Mucosa of stomach (tissue), 1 donor: Measurements from ENCODE around the gene VASN.

Source experiments
- H3K27me3 ChIP-seq: one replicate; pipeline ENCODE4 v1.7.0; 2013; ENCODE audit warnings: mild to moderate bottlenecking, low read length; ENCODE audit not compliant: control insufficient read depth, insufficient read depth
- H3K36me3 ChIP-seq: one replicate; pipeline ENCODE4 v1.7.0; 2013; ENCODE audit warnings: low read length; ENCODE audit not compliant: control insufficient read depth, insufficient read depth
- H3K4me1 ChIP-seq: one replicate; pipeline ENCODE4 v1.7.0; 2013; ENCODE audit warnings: mild to moderate bottlenecking, low read length; ENCODE audit not compliant: control insufficient read depth, insufficient read depth
- H3K4me3 ChIP-seq: one replicate; pipeline ENCODE4 v1.7.0; 2013; ENCODE audit warnings: low read length
- H3K9ac ChIP-seq: one replicate; pipeline ENCODE4 v1.7.0; 2013; ENCODE audit warnings: mild to moderate bottlenecking, low read length, moderate library complexity
- H3K9me3 ChIP-seq: one replicate; pipeline ENCODE4 v1.7.0; 2013; ENCODE audit warnings: mild to moderate bottlenecking, low read length, moderate library complexity; ENCODE audit not compliant: control insufficient read depth
- donor health status: Pancreatic carcinoma.

VASN gene

DNA sequence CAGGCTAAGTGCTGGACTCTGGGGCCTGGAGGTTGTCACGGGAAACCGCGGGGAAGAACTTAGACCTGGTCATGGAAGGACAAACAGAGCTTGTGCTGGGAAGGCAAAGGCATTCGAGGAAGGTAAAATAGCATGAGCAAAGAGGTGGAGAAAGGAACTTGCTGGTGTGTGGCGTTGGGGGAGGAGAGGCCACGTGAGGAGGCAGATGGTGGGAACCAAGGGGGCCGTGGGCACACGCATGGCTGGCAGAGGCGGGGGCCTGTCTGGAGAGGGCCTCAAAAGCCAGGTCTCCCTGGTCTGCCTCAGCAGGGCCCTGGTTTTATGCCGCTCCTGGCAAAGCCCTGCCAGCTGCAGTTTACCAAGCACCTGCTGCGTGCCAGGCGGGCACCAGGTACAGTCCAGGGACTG lies 29.4 kb downstream of the VASN start:
- no peaks in the 10 kb centered on the region for H3K36me3 ChIP-seq
- no peak overlapping the region for H3K9ac ChIP-seq
- no peaks in the 10 kb centered on the region for H3K27me3 ChIP-seq
- H3K4me1 ChIP-seq: peaks cover 4% of the 10 kb centered on the region
- no peaks in the 10 kb centered on the region for H3K9me3 ChIP-seq
- H3K4me3 ChIP-seq: no peak overlapping the region

DNA sequence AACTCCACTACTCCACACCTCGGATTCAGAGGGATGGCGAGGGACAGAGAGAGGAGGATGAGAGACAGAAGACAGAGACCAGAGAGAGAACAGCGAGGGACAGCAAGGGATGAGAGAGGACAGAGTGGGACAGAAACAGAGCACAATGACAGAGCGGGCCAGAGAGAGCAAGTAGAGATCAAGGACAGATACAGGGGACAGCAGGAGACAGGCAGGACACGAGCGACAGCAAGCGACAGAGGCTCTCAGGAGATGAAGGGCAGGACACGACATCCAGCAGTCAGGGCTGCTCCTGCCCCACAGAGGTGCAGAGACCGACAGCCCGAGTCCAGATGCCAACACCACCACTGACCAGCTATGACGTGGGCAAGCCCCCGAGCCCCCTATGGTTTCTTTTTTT lies 29.9 kb downstream of the VASN start:
- H3K36me3 ChIP-seq: no peaks in the 10 kb centered on the region
- no peaks in the 10 kb centered on the region for H3K27me3 ChIP-seq
- H3K4me1 ChIP-seq: peaks cover 4% of the 10 kb centered on the region
- no peak overlapping the region for H3K9ac ChIP-seq
- no peak overlapping the region for H3K4me3 ChIP-seq
- no peaks in the 10 kb centered on the region for H3K9me3 ChIP-seq

DNA sequence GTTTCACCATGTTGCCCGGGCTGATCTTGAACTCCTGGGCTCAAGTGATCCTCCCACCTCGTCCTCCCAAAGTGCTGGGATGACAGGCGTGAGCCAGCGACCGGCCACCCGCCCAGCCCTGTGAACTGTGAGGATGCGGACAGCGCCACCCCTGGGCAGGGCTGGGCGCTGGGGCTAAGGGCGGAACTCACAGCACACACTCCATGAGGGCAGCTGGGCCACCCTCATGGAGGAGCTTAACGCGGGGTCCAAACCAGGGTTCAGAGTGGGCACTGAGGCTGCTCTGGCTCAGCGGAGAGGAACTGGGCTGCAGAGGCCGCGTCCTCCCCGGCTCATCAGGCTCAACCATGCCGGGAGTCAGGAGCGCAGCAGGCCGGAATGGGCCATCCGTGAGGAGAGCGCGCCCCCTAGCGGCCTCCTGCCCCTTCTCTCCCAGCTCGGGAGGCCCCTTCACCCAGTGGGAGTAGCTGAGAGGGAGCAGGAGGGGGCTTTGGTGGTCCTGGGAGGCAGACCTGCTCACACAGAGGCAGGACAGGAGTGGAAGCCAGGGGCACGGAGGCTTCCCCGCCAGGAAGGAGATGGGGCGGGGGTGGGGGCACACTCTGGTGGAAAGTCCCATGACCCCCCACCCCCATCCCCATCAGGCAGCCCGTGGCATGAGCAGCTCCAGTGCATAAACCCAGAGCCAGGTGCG lies 30.9 kb downstream of the VASN start:
- H3K27me3 ChIP-seq: no peaks in the 10 kb centered on the region
- H3K4me3 ChIP-seq: no peak overlapping the region
- peaks cover 4% of the 10 kb centered on the region for H3K4me1 ChIP-seq
- no peaks in the 10 kb centered on the region for H3K36me3 ChIP-seq
- no peak overlapping the region for H3K9ac ChIP-seq
- H3K9me3 ChIP-seq: no peaks in the 10 kb centered on the region

DNA sequence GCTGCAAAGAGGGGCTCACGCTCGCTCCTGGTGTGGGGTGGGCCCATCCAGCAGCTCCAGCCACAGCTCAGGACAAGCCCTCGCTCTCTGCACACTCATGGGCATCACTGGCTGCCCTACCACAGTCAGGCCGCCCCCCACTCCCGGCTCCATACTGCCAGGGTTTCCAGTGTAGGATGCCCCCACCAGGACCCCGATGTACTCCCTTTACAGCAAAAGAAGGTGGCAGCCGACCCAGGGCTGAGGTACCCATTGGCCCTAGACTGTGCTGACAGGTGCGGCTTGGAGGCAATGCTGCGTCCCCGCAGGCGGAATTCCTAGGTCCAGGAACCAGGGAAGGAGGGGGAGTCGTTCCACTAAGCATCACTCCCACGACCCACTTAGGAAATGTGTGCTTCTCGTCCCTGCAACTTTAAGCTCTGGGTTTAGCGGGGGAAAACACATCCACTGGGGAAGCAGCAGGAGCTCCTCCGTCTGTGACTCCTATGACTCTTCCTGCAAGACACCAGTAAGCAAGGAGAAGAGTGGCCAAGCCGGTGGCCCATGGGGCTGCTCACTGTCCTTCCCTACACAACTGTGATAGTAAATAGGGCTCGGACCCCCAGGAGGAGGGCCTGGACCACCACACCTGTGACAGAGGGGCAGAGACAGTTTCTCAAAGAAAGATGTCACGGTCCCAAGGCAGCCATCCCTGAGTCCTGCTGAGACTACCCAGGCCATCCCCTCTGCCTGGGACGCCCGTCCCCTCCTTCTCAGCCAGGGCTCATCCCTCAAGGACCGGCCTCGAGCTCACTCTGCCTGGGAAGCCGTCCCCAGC lies 31.7 kb downstream of the VASN start:
- no peak overlapping the region for H3K4me3 ChIP-seq
- no peaks in the 10 kb centered on the region for H3K27me3 ChIP-seq
- peaks cover 4% of the 10 kb centered on the region for H3K36me3 ChIP-seq
- H3K4me1 ChIP-seq: peaks cover 4% of the 10 kb centered on the region
- no peaks in the 10 kb centered on the region for H3K9me3 ChIP-seq
- H3K9ac ChIP-seq: no peak overlapping the region

DNA sequence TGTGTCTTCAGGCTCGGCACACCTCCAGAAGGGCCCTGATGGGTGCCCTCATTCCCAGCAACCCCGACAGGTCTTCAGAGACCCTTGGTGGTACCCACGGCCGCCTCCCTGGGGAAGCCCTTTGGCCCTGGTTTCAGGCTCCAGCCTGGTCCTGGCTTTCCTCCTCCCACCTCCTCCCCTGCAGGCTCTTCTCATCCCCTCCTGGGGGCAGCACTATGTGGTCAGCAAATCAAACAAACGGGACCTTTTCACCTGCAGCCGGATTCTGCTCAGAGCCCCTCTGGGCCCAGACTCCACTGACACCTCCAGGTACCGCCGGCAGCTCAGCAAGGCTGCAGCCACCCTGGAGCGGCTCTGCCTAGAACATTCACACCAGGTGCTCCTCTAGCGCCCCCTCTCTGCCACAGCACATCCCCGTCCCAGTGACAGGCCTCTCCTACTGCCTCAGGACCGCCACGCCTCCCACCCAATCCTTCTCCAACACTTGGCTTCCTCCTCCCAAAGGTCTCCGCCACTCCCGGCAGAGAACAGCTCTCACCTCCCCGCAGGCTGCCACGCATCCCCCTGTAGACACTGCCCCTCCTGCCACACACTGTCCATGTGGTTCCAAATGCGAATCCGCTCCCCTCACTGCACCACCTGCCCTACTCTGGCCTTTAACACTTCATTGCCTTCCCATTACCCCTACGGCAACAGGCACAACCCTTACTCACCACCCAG lies 32.8 kb downstream of the VASN start:
- Histone ChIP-seq H3K4me3 (no peak overlapping the region), H3K4me1 (peaks cover 4% of the 10 kb centered on the region), H3K9ac (no peak overlapping the region), H3K36me3 (peaks cover 4% of the 10 kb centered on the region), H3K27me3 (no peaks in the 10 kb centered on the region), H3K9me3 (no peaks in the 10 kb centered on the region)

DNA sequence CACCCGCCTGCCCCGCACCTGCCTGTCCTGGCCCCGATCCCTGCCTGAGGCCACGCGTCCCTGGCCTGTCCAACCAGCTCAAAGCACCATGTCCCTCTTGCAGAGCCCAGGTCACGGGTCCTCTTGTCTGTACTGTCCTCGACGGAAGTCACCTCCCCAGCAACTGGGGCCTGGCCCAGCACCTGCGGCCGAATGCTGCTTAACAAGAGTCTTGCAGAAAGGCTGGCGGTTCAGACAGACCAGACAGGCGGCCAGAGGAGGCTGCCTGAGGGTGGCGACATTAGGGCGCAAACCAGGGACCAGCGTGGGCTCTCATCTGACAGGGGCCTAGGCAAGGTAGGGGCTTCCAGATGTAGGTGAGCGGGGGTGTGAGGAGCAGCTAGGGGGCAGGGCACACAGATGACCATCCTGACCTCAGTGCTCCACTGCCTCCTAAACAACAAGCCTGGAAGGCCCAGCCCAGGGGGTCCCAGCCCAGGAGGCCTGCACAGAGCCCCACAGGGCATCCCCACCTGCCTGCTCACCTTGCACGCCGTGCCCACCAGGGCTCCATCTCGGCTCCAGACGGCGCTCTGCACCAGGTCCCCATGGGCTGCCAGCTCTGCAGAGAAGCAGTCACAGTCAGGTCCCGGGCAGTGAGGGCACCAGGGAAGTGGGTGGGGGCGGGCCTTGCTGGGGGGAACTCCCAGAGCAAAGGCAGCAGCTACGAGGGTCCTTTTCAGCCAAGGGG lies 33.5 kb downstream of the VASN start:
- H3K4me1 ChIP-seq: peaks cover 6% of the 10 kb centered on the region
- no peak overlapping the region for H3K4me3 ChIP-seq
- H3K9me3 ChIP-seq: no peaks in the 10 kb centered on the region
- H3K36me3 ChIP-seq: peaks cover 4% of the 10 kb centered on the region
- no peaks in the 10 kb centered on the region for H3K27me3 ChIP-seq
- H3K9ac ChIP-seq: no peak overlapping the region

DNA sequence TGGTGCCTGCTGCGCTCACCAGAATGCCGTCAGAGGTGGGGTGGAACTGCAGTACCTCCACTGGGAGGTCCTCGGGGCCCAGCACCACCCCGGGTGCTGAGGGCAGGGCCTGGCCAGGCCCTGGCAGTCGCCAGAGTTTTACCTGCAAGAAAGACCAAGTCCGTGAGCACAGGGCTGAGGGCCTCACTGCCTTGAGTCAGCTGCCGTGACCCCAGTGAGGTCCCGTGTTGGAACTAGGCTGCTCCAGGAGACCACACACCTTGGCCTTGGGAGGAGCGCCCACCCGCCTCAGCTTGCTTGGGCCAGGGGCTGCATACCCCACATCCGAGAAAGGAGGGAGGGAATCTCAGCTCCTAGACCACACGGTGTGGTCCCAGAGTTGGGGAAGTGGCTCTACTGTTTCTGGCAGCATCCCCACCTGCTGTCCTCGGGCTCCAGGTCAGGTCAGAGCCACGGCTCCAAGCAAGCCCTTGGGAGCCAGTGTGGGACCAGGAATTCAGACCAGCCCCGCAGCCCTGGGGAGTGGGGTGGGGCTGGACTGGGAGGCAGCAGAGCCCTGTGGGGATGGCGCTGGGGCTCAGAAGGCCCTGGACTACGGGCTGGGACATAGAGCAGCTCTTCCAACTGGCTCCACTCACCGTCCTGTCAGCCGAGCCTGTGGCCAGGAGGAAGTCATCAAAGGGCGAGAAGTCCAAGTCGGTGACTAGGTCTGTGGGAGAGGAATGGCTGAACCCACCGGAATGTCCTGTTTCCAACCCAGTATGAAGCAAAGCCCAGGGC lies 36.1 kb downstream of the VASN start:
- H3K4me1 ChIP-seq: peaks cover 13% of the 10 kb centered on the region
- H3K9me3 ChIP-seq: no peaks in the 10 kb centered on the region
- no peak overlapping the region for H3K4me3 ChIP-seq
- no peak overlapping the region for H3K9ac ChIP-seq
- H3K27me3 ChIP-seq: no peaks in the 10 kb centered on the region
- peaks cover 12% of the 10 kb centered on the region for H3K36me3 ChIP-seq

DNA sequence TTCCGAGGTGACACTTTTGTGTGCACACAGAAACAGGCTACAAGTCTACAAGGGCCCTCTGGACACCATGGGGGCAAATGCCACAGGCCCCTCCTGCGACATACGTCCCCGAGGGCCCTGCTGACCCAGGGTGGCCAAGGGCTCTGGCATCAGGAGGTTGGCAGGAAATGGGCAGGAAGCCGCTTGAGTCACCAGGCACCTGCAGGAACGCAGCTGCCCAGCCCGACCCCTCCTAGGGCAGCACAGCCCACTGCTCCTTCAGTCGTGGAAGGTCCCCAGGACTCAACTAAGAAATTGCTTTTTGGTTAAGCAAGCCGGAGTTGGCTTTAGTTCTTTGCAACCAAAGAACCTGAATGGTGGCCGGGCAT lies 36.7 kb downstream of the VASN start:
- no peak overlapping the region for H3K4me3 ChIP-seq
- no peaks in the 10 kb centered on the region for H3K27me3 ChIP-seq
- no peaks in the 10 kb centered on the region for H3K9me3 ChIP-seq
- peaks cover 16% of the 10 kb centered on the region for H3K36me3 ChIP-seq
- no peak overlapping the region for H3K9ac ChIP-seq
- peaks cover 13% of the 10 kb centered on the region for H3K4me1 ChIP-seq

DNA sequence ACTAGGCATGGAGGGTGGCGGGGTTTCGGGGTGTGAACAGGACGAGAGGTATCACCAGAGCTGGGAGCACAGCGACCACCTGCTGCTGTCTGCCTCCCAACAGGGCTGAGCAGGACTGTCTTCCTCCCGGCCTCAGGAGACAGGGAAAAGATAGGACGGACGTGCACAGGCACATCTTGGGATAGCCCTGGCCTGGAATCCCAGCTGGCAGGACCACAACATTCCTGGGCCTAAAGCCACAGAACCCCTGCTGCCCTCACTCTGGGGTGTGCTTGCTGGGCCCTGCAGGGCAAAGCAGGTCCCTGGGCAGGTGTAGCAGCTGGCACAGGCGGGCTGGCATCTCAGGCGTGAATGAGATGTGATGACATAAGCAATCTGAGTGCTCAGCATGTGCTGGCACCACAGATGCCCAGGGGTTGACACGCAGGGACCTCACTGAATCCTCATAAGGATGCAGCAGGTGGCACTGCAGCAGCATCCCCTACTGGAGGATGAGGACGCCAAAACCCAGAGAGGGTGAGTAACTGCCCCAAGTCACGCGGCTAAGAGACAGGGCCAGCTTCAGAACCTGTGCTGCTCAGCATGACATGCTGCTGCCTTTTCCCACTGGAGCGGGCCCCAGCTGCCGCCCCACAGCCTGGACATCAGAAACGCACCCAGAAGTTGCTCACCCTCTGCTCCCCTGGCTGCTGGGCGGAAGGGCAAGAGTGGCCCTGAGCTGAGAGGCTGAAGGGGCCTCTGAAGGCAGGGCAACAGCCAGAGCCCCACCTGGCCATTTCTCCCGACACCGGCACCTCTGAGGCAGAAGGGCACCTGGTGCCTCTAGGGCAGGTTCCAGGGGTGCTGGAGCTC lies 37.7 kb downstream of the VASN start:
- no peak overlapping the region for H3K4me3 ChIP-seq
- H3K9me3 ChIP-seq: no peaks in the 10 kb centered on the region
- peaks cover 16% of the 10 kb centered on the region for H3K36me3 ChIP-seq
- peaks cover 13% of the 10 kb centered on the region for H3K4me1 ChIP-seq
- H3K27me3 ChIP-seq: no peaks in the 10 kb centered on the region
- H3K9ac ChIP-seq: no peak overlapping the region

DNA sequence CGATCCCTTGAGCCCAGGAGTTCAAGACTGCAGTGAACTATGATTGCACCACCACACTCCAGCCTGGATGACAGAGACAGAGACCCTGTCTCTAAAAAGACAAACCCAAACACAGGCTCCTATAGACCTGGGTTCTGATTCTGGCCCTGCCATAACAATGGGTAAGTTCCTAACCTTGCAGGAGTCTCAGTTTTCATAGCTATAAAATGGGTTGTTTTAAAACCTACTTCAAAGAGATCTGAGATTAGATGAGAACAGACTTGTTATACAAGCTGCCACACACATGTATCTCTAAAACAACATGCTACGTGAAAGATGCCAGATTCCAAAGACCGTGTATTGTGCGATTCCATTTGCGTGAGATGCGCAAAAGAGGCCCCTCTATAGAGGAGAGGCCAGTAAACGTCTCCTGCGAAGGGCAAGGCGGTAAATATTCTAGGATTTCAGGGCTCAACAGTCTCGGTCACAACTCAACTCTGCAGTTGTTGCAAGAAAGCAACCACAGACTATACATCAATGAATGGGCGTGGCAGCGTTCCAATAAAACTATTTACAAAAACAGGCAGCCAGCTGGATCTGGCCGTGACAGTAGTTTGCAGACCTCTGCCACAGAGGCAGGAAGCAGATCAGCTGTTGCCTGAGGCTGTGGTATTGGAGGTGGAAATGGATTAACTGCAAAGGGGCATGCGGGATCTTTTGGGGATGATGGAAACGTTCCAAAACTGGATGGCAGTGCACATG lies 38.9 kb downstream of the VASN start:
- Histone ChIP-seq H3K4me3 (no peak overlapping the region), H3K9me3 (no peaks in the 10 kb centered on the region), H3K9ac (no peak overlapping the region), H3K4me1 (peaks cover 25% of the 10 kb centered on the region), H3K36me3 (peaks cover 16% of the 10 kb centered on the region), H3K27me3 (no peaks in the 10 kb centered on the region)
